Measurements from ENCODE around the gene CCDC150.
"Not testable (repeated sequence)": the region's sequence is repeated elsewhere in the genome, so short reads cannot be mapped to it uniquely, and the experiment has no call there.

CCDC150 gene

DNA sequence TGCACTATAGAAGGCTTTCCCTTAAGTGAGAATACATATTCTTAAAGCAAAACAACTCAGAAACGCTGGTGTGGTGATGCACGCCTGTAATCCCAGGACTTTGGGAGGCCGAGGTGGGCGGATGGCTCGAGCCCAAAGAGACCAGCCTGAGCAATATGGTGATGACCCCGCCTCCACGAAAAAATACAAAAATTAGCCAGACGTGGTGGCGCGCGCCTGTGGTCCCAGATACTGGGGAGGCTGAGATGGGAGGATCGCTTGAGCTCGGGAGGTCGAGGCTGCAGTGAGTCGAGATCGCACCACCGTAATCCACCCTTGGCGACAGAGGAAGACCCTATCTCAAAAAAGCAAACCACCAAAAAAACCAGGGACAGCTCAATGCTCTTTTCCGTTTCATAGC, 750 bp upstream of the CCDC150 start:
- no peak for DNase-seq

DNA sequence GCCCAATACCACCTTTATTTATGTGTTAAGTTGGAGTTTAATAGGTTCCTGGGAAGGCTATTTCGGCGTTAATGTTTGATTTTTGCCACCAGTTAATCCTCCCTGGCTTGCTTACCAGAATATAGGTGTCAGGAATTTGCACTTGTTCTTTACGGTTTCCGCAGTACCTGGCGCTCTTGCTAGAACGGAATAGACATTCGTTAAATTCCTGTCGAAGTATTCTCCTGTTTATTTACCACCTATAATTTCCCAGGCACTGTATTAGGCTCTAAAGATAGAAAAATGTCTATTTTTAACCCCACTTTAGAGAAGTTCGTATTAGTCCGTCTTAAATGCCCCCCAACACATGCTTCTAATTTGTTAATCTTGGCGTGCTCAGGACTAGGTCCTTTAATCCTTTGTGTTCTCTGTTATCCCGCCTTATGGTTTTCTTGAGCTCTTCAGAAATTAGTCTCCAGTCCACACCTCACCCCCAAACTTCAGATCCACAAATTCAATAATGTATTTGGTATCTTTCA, 575 bp downstream of the CCDC150 start:
- no peak for DNase-seq

DNA sequence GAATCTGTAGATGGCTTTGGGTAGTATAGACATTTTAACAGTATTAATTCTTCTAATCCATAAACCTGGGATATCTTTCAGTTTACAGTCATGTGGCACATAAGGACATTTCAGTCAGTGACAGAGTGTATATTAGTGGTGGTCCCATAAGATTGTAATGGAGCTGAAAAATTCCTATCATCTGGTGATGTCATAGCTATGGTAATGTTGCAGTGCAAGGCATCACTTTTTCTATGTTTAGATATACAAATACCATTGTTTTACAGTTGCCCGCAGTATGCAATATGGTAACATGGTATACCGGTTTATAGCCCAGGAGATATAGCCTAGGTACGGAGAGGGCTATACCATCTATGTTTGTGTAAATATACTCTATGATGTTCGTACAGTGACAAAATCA, 9.7 kb downstream of the CCDC150 start:
- no peak for DNase-seq

DNA sequence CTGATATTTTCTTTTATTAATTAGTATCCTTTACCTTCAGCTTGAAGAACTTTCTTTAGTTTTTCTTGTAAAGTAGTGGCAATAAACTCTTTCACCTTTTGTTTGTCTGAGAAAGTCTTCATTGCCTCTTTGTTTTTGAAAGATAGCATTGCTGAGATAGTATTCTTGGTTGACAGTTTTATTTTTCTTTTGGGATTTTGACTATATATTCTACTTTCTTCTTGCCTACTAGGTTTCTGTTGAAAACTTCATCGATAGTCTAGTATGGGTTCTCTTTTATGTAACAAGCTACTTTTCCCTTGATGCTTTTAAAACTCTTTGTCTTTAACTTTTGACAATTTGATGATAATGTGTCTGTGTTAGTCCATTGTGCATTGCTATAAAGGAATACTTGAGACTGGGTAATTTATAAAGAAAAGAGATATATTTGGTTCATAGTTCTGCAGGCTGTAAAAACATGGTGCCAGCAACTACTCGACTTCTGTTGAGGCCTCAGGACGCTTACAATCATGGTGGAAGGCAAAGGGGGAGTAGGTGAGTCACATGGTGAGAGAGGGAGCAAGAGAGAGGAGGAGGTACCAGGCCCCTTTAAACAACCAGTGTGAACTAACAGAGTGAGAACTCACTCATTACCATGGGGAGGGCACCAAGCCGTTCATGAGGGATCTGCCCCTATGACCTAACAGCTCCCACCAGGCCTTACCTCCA, 12.0 kb downstream of the CCDC150 start:
- DNase-seq, result no peak

DNA sequence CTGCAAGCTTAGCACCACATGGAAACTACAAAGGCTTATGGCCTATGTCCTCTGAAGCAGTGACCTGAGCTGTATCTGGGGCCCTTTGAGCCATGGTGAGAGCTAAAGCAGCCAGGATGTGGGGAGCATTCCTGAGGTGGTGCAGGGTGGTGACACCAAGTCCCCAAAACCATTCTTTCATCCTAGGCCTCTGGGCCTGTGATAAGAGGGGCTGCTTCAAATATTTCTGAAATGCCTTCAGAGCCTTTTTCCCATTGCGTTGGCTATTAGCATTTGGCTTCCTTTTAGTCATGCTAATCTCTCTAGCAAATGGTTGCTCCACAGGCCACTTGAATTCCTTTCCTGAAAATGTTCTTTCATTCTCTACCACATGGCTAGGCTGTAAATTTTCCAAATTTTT, 13.4 kb downstream of the CCDC150 start:
- no peak for DNase-seq

DNA sequence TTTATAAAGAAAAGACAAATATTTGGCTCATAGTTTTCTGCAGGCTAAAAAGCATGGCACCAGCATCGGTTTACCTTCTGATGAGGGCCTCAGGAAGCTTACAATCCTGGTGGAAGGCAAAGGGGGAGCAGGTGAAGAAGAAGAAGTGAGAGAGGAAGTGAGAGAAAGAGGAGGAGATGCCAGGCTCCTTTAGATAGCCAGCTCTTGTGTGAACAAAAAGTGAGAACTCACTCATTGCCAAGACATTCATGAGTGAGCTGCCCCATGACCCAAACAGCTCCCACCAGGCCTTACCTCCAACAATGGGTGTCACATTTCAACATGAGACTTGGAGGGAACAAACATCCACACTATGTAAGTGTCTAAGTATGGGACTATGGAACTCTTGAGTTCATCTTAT, 14.3 kb downstream of the CCDC150 start:
- no peak for DNase-seq

DNA sequence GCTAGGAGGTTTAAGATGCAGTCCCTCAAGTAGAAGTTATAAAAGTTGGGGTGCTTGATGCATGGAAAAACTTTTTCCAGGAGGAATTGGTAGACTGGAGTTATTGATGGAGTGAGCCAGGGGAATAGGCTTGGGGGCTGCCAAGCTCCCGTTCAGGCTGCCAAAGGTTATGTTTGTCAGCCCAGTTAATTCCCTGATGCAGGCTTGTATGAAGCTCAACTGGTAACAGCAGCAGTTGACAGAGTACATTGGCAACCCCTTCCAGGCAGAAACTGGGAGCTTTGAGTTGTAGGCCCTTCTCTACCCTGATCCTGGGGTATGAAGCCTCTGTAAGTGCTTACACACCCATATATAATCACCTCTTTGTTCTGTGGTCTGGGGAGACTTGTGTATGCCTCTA, 16.2 kb downstream of the CCDC150 start:
- DNase-seq, result no peak

DNA sequence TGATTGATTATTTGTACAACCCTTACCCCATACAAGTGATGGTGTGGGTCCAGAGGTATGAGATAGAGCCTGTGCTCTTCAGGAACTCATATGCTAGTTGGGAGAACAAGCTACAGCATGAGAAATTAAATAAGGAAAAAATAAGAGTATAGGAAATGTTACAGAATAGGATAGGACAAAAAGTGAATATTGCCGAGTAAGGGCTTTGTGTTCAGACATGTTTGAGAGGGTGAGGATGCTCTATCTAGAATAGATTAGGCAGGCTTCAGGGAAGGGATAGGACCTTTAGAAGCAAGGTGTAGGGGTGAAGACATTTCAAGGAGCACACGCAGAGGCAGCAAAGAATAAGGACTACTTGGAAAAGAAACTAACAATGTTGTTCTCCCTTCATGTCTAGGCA, 17.8 kb downstream of the CCDC150 start:
- DNase-seq, result no peak

DNA sequence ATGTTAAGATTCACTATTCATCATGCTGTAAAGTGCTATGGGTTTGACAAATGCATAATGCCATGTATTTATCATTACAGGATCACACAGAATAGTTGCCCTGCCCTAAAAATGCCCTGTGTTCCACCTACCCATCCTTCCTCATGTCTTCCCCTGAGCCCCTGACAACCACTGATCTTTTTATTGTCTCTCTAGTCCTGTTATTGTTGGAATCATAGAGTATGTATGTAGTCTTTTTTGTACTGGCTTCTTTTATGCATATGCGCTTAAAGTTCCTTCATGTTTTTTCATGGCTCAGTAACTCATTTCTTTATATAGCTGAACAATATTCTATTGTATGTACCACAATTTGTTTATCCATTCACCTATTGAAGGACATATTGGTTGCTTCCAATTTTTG, 20.3 kb downstream of the CCDC150 start:
- DNase-seq, result no peak

DNA sequence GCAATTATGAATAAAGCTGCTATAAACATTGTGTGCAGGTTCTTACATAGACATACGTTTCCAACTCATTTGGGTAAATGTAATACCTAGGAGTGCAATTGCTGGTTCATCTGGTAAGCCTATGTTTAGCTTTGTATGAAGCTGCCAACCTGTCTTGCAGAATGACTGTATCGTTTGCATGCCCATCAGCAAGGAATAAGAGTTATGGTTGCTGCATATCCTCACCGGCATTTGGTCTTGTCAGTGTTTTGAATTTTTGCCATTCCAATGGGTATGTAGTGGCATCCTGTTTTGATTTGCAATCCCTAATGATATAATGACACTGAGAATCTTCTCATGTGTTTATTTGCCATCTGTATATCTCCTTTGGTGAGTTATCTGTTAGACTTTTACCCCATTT, 20.7 kb downstream of the CCDC150 start:
- no peak for DNase-seq

DNA sequence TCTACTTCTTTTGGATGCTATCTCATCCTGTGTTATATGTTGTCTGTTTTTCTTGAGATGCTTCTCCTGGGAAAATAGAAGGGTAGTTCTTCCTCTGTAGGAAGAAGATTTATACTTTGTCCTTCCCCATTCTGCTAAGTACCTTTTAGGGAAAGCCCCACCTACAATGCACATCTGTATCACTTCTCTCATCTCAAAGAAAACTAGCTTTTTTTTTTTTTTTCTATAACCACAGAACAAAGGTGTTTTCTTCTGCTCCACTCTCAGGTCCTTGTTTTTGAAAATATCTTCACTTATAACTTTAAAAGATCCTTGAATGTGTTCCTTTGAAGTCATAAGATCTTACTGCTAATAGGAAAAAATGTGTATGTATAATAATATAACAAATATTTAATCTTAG, 30.8 kb downstream of the CCDC150 start:
- DNase-seq, result no peak

DNA sequence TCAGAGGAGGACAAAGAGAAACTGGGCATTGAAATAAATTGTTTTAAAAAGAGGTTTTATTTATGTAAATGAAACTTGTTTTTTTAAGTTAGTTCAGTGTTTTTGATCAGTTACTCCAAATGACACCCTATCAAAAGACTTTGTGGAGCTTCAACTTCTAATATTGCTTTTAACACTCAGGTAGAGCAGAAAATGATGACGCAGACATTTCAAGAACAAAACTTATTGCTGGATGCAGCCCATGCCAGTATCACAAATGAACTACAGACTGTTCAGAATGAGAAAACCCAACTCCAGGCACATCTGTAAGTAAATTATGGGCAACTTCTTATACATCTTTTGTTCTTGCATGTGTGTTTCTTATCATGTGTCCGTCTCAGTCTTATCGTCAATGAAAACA, 36.4 kb downstream of the CCDC150 start:
- DNase-seq, result no peak

DNA sequence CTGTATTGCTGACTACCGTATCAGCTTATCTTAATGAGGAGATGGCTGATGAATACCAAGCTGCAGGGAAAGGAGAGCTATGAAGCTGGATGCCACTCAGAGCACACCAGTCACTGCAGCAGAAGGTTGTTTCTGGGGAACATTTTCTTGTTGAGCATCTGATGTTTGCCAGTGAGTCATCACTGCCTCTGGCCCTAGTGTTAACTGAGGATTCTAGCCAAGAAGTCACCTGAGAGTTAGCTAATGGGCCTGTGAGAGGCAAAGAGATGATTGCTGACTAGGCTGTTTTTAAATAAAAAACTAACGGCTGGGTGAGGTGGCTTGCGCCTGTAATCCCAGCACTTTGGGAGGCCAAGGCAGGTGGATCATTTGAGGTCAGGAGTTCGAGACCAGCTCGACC, 37.9 kb downstream of the CCDC150 start:
- no peak for DNase-seq

DNA sequence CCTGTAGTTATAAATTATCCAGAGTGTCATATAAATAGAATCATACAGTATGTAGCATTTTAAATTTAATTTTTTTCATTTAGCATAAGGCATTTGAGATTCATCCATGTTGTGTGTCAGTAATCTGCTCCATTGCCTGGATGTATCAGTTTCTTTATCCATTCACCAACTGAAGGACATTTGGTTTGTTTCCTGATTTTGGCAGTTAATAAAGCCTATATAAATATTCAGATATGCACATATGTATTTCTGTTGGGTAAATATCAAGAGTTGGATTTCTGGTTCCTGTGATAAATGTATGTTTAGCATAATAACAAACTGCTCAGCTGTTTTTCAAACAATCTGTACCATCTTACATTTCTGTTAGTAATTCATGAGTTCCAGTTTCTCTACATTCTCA, 39.9 kb downstream of the CCDC150 start:
- DNase-seq, result no peak

DNA sequence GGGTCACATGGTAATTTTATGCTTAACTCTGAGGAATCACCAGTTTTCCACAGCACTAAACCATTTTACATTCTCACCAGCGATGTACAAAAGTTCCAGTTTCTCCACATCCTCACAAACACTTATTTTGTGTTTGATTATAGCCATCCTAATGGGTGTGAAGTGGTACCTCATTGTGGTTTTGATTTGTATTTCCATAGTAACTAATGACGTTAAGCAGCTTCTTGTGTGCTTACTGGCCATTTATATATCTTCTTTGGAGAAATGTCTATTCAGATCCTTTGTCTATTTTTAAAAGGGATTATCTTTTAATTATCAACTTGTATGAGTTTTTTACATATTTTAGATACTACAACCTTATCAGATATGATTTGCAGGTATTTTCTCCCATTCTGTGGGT, 42.0 kb downstream of the CCDC150 start:
- DNase-seq, result no peak

DNA sequence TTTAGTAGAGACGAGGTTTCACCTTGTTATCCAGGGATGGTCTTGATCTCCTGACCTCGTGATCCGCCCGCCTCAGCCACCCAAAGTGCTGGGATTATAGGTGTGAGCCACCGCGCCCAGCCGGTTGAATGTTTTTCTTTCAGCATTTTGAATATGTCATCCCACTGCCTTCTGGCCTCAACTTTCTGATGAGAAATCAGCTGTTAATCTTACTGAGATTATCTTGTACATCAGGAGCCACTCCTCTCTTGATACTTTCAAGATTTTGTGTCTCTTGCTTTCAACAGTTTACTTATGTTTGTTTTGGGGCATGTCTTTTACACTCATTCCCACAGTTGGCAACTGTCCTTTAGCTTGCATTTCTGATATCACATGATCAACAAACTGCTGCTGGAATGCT, 46.3 kb downstream of the CCDC150 start:
- no peak for DNase-seq

DNA sequence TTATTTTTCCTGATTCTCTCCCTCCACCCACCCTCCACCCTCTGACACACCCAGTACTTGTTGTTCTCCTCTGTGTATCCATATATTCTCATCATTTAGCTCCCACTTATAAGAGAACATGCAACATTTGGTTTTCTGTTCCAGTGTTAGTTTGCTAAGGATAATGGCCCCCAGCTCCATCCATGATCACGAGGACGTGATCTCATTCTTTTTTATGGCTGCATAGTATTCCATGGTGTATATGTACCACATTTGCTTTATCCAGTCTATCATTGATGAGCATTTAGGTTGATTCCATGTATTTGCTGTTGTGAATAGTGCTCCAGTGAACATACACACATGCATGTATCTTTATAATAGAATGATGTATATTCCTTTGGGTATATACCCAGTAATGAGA, 47.2 kb downstream of the CCDC150 start:
- not testable (repeated sequence) for DNase-seq

DNA sequence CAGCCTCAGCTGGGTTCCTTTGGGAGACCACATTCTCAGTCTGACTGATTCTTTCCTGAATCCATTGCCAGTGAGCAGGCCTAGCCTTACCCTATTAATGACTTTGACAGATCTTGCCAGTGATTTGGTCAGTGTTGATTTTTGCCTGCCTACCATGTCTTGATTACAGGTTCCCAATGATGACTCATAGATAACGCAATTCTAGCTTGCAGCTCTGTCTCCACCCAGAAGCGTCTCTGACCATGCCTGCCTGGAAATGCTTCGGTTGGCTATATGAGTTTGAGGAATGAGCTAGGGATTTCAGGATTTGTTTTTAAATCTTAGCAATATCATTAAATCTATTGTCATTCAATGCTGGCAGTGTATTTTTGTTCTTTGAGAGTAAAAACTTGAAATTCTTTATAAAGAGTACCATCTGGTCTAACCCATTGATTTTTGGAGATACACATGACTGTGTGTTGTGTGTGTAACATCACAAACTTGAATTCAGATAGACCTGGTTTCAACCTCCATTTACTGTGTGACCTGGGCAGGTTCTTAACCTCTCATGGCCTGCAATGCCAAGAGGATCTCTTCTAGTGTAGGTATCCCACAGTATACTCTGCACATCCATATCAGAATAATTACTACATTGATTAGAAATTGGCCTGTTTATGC, 57.0 kb downstream of the CCDC150 start:
- DNase-seq, result no peak

DNA sequence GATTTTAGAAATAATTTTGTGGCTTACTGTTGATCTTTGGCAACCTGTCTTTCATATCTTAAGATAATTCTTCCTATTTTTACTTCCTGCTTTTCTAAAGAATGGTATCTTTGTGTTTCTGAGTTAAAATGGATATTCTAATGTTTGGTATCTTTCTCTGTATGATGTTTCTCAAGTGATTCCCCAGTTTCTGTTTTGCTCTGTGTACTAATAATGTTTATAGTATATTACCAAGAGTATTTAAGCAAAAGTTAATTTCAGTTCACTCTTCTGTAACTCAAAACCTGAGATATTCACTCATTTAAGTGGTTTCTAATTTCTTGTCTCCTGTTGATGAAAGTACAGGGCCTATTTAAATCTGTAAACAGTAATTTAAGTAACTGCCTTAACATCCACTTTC, 58.3 kb downstream of the CCDC150 start:
- DNase-seq, result no peak

DNA sequence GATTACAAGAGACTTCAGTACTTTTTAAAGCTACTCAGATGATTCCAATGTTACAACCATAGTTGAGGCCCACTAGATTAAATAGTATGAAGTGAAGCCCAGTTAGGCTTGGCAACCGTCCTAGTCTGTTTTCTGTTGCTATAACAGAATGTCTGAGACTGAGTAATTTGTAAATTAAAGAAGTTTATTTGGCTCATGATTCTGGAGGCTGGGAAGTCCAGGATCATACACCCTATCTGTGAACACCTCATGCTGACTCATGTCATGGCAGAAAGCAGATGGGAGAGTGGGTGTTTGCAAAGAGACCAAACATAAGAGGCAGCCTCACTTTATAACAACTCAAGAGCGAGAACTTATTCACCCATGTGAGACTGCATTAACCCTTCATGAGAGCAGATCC, 63.1 kb downstream of the CCDC150 start:
- no peak for DNase-seq

DNA sequence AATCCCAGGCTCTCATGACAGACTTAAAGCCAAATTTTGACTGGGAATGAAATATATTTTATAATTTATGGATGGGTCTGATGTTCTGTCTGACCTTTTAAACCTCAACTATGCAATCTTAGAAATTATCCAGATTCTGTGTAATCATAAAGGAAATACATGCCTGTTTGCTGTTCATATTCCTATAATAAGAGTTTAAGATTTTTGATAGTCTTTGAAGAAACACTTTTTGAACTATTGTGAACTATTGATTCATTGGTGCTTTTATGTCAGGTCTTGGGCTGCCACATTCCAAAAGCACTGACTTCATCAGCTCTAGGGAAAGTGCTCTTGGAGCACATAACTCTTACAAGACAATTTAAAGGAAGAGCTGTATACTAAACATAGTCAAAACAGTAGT, 64.2 kb downstream of the CCDC150 start:
- DNase-seq, result no peak

DNA sequence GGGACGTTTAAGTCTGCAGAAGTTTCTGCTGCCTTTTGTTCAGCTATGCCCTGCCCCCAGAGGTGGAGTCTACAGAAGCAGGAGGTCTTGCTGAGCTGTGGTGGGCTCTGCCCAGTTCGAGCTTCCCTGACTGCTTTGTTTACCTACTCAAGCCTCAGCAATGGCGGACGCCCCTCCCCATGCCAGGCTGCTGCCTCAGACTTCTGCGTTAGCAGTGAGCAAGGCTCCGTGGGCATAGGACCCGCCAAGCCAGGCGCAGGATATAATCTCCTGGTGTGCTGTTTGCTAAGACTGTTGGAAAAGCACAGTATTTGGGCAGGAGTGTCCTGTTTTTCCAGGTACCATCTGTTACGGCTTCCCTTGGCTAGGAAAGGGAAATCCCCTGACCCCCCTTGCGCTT, 70.5 kb downstream of the CCDC150 start:
- not testable (repeated sequence) for DNase-seq

DNA sequence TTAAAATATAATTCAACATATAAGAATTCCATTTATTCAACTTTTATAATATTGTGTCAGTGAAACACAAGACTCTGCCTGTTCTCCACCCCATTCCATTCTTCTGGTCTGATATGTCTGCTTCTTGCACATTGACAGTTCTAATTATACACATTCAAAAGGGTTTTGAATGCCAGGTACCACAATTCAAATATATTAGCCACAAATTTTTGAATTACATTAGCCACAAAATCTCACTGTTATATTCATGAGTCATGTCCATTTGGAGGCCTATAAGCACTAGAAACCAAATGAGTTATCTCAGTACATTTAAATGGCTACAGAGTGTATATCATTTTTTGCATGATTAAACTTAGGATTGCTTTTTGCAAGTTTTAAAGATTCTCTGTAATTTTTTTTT, 72.1 kb downstream of the CCDC150 start:
- no peak for DNase-seq

DNA sequence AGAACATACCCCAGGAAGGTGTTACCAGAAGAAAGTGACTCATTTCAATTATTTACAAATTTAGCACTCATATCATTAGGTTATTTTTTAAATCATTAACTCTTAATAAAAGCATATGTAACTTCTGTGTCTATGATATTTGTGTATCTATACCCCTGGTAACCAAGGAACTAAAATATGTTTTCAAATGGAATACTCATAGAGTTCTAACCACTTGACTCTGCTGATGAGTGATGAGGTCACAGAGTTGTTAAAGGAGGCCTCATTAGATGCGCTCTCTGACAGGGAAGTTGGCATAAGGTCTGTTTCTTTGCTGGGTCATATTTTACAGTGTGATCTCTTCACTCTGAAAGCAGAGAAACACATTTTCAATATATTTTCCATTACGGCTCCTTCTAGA, 73.4 kb downstream of the CCDC150 start:
- DNase-seq, result no peak

Data from CD4-positive, alpha-beta T cell treated with Interferon gamma for 1 hour (primary cell).